K562 (cell line): ENCODE results near the gene SART3. TPM values are rescaled to one million over a fixed set of nuclear protein-coding genes. Genes with fewer than 3 reads are reported as not detected.

Experiments used
- ATAC-seq: fragments of 200-7000 bp; cut with Tn5 transposase; 3 replicates; pipeline ENCODE4 v1.9.1; 2020; ENCODE audit warnings: moderate library complexity
- BruUV-seq: library from RNA; stranded (reverse); fragments of 400-500 nt; replicated peaks from 2 replicates; lab custom pipeline; 2021; lab: Mats Ljungman, UMichigan
- CTCF ChIA-PET: fragments of 300-600 bp; formaldehyde crosslinking; extraction: SDS; loops from one replicate; lab custom pipeline; 2021; ENCODE audit warnings: low intra/inter-chr PET ratio; lab: Yijun Ruan, JAX
- POLR2A ChIA-PET: fragments of 300-600, 350-650 bp; sonication (Branson Sonifier 250); formaldehyde crosslinking; extraction: SDS; loops from one replicate; lab custom pipeline; 2021; ENCODE audit warnings: antibody characterized with exemption, inconsistent platforms; lab: Yijun Ruan, JAX
- DNase-seq, 4 experiments: peaks; one replicate each; pipeline versions ENCODE4 v3.0.0 to v3.0.0-alpha.2; 2011 to 2018; ENCODE audit warnings: low spot score in 3 of 4, mixed read lengths in 3 of 4; ENCODE audit errors: extremely low read depth in 1 of 4
- FAIRE-seq: peaks from 2 replicates; lab custom pipeline; 2011; peaks lifted over from hg19 to GRCh38; lab: Jason Lieb, UNC
- H2AFZ ChIP-seq: 2 replicates; pipeline ENCODE4 v1.6.0; 2011; ENCODE audit warnings: low read depth, low read length, control low read depth, inconsistent platforms
- H3K27ac ChIP-seq: fragments of 200-600 bp; 3 replicates; pipeline ENCODE4 v1.8.0; 2011; ENCODE audit warnings: low read depth, mild to moderate bottlenecking, control low read depth, inconsistent platforms, low read length, moderate library complexity, mixed read lengths; ENCODE audit errors: extremely low read depth
- H3K27me3 ChIP-seq, 2 experiments: fragments of 300-600 bp in 1 of 2; 2 replicates in 1 of 2; 3 replicates in 1 of 2; pipeline versions ENCODE4 v1.6.0 to v1.8.0; 2011; ENCODE audit warnings: inconsistent platforms in 2 of 2, low read length in 2 of 2, mild to moderate bottlenecking in 1 of 2, mixed read lengths in 1 of 2, moderate library complexity in 1 of 2; ENCODE audit not compliant: control insufficient read depth in 2 of 2, insufficient read depth in 2 of 2
- H3K36me3 ChIP-seq: fragments of 300-600 bp; 3 replicates; pipeline ENCODE4 v1.8.0; 2011; ENCODE audit warnings: mild to moderate bottlenecking, low read length, inconsistent platforms; ENCODE audit not compliant: control insufficient read depth, insufficient read depth
- H3K4me1 ChIP-seq, 2 experiments: fragments of 200-600 bp in 1 of 2; replicated peaks in 1 of 2; 2 replicates in 1 of 2; 3 replicates in 1 of 2; pipeline versions ENCODE4 v1.5.1 to v1.8.0; 2011; ENCODE audit warnings: inconsistent platforms in 2 of 2, low read length in 2 of 2, mild to moderate bottlenecking in 1 of 2, mixed read lengths in 1 of 2, moderate library complexity in 1 of 2; ENCODE audit not compliant: control insufficient read depth in 2 of 2, insufficient read depth in 2 of 2
- H3K4me2 ChIP-seq: 2 replicates; pipeline ENCODE4 v1.6.1; 2011; ENCODE audit warnings: low read length, control low read depth, inconsistent platforms, mixed read lengths; ENCODE audit not compliant: insufficient read depth
- H3K4me3 ChIP-seq: fragments of 200-600 bp; sonication (generic), shearing (Covaris generic); 2 replicates; pipeline ENCODE4 v1.5.1; 2016; ENCODE audit warnings: control low read depth, inconsistent platforms
- H3K79me2 ChIP-seq: fragments of 200-600 bp; 3 replicates; pipeline ENCODE4 v1.8.0; 2011; ENCODE audit warnings: low read length, inconsistent platforms; ENCODE audit not compliant: control insufficient read depth, insufficient read depth
- H3K9ac ChIP-seq, 2 experiments: 2 replicates each; pipeline versions ENCODE4 v1.6.0 to v1.6.1; 2011; ENCODE audit warnings: low read depth in 2 of 2, low read length in 2 of 2, control low read depth in 1 of 2, inconsistent platforms in 1 of 2, mild to moderate bottlenecking in 1 of 2, mixed read lengths in 1 of 2; ENCODE audit not compliant: insufficient read depth in 1 of 2
- H3K9me1 ChIP-seq: one replicate; pipeline ENCODE4 v1.6.0; 2011; ENCODE audit warnings: inconsistent platforms, mild to moderate bottlenecking, low read length, moderate library complexity; ENCODE audit not compliant: control insufficient read depth, insufficient read depth
- H3K9me3 ChIP-seq: replicated peaks from 2 replicates; pipeline ENCODE4 v1.5.1; 2011; ENCODE audit warnings: low read depth, low read length, inconsistent platforms; ENCODE audit not compliant: control insufficient read depth, insufficient read depth
- H4K20me1 ChIP-seq: replicated peaks from 2 replicates; pipeline ENCODE4 v1.6.1; 2011; ENCODE audit warnings: low read length, inconsistent platforms, mixed read lengths; ENCODE audit not compliant: control insufficient read depth, insufficient read depth
- MEIS2 ChIP-seq: fragments of 450-650 bp; IDR thresholded peaks from 2 replicates; pipeline ENCODE4 v1.6.1; 2014; ENCODE audit warnings: mild to moderate bottlenecking; ENCODE audit not compliant: partially characterized antibody
- MXD1 ChIP-seq: fragments of 250-450 bp; sonication (Bioruptor Pico); IDR thresholded peaks from 2 replicates; pipeline ENCODE4 v1.8.0; 2021; ENCODE audit warnings: borderline replicate concordance, mild to moderate bottlenecking, moderate library complexity; ENCODE audit not compliant: poor library complexity, severe bottlenecking
- MYBL2 ChIP-seq, 2 experiments: fragments of 450-650 bp in 1 of 2; sonication (generic) in 1 of 2; formaldehyde crosslinking in 1 of 2; IDR thresholded peaks; 2 replicates each; pipeline versions ENCODE4 v1.6.1 to v1.8.1; 2017 to 2022; ENCODE audit warnings: borderline replicate concordance in 1 of 2, inconsistent platforms in 1 of 2, low read depth in 1 of 2, mild to moderate bottlenecking in 1 of 2, missing genetic modification reagents in 1 of 2, moderate library complexity in 1 of 2
- PBX2 ChIP-seq, 2 experiments: IDR thresholded peaks in 1 of 2; conservative IDR thresholded peaks in 1 of 2; 2 replicates each; pipeline ENCODE4 v1.6.1; 2016; ENCODE audit warnings: low read depth in 2 of 2, mild to moderate bottlenecking in 1 of 2, missing compliant biosample characterization in 1 of 2, missing genetic modification characterization in 1 of 2, moderate library complexity in 1 of 2
- PKNOX1 ChIP-seq: fragments of 450-650 bp; IDR thresholded peaks from 2 replicates; pipeline ENCODE4 v1.6.1; 2016
- RBM25 ChIP-seq: fragments of 200-400 bp; formaldehyde crosslinking; IDR thresholded peaks from 2 replicates; pipeline ENCODE4 v1.6.1; 2018; ENCODE audit warnings: low read length, low read depth, moderate library complexity; ENCODE audit not compliant: severe bottlenecking
- WGBS: fragments of 100-300 bp; shearing (Covaris generic); methylation state at CpG from one replicate; pipeline ENCODE4 v1.1.6; 2016; ENCODE audit warnings: low coverage, mixed read lengths; ENCODE audit not compliant: insufficient coverage; ENCODE audit errors: missing lambda C conversion rate; 5-methylcytosine and 5-hydroxymethylcytosine counted together
- in situ Hi-C: fragments of 300-500 bp; cut with MboI; formaldehyde crosslinking; loops from 4 replicates; pipeline ENCODE4 v1.15.0; 2018; ENCODE audit warnings: inconsistent platforms, mixed read lengths
- intact Hi-C: fragments of 100-400 bp; cut with micrococcal nuclease; formaldehyde crosslinking; loops from 2 replicates; pipeline ENCODE4 v1.14.2; 2022
- polyA plus RNA-seq, 8 experiments: library from polyadenylated mRNA; depleted of rRNA in 4 of 8; stranded (reverse) in 5 of 8; unstranded in 3 of 8; fragments of >200 nt; fragmentation: Nextera tagmentation in 2 of 8; fragmentation: Illumina TruSeq in 1 of 8; extraction: Ambion mirVana in 2 of 8; extraction: Trizol in 1 of 8; gene quantifications; 2 replicates each; pipeline versions ENCODE4 v1.2.1 to v1.2.3, GENCODE V29; 2011 to 2014; ENCODE audit warnings: inconsistent platforms in 1 of 8, missing spikeins in 1 of 8
- total RNA-seq, 7 experiments: library from RNA; depleted of rRNA in 6 of 7; stranded (reverse); fragments of >200 nt in 6 of 7; fragmentation: Illumina TruSeq in 2 of 7; extraction: Trizol in 2 of 7; gene quantifications; 2 replicates each; pipeline versions ENCODE4 v1.2.1 to v1.2.3, GENCODE V29; 2011 to 2021; ENCODE audit warnings: low replicate concordance in 1 of 7

Gene SART3
- total and polyA plus RNA-seq, 9 of the 15 experiments (the other 6 are each of a cell fraction or from before 2014, with no cell fraction given): 8.9 to 167 (median 56.7) TPM

GRCh38 chr12:108610336-108610815, 49.4 kb upstream of the SART3 start:
- Histone ChIP-seq H3K4me2 (no peak overlapping the region), H3K27ac (no peak overlapping the region), H3K36me3 (no peaks in the 10 kb centered on the region), H3K4me1 (peaks cover 9 to 16% of the 10 kb centered on the region in 2 experiments), H4K20me1 (no peaks in the 10 kb centered on the region), H3K9me1 (no peaks in the 10 kb centered on the region), H3K79me2 (no peaks in the 10 kb centered on the region), H3K9ac (no peak overlapping the region), H3K27me3 (no peaks in the 10 kb centered on the region), H3K9me3 (no peaks in the 10 kb centered on the region), H2AFZ (no peak overlapping the region), H3K4me3 (no peak overlapping the region)
- ATAC-seq (no peak), FAIRE-seq (no peak), DNase-seq (no peak)
- intact Hi-C loops (no loop called here), in situ Hi-C loops (no loop called here)
- no TSS peak for BruUV-seq
- WGBS: 23% methylated on average over 8 of the region's 8 CpGs
- TF ChIP-seq MXD1: no peak
- TF ChIP-seq MEIS2: peak; percentile 69
- peak; percentile 40; the same call in 1 of the 2 replicates for TF ChIP-seq PKNOX1
- no peak for TF ChIP-seq PBX2 (CRISPR knock-in tag; IDR thresholded peaks at IDR 0.05; ENCODE audit: low read depth)
- TF ChIP-seq PBX2 (tag; conservative IDR thresholded peaks at IDR 0.05; ENCODE audit: low read depth): peak; percentile 51
- no peak for TF ChIP-seq MYBL2 (IDR thresholded peaks at IDR 0.05; ENCODE audit: low read depth)
- no peak for TF ChIP-seq MYBL2 (CRISPR knock-in tag; IDR thresholded peaks at IDR 0.05; ENCODE audit: borderline replicate concordance)
- TF ChIP-seq RBM25: peak; percentile 73
- POLR2A ChIA-PET: interaction anchor here (0.5 to 1.1 kb wide), 3 partner anchors 18 to 207 kb away, joined by 3 to 4 read pairs (median 3); no protein-coding TSS in a partner anchor
- CTCF ChIA-PET: no interaction called here
